DOHH2 (cell line): ENCODE measurements around the gene NOXA1.

Source experiments
- H3F3A ChIP-seq: fragments of 200-600 bp; sonication (generic), shearing (Covaris generic); 2 replicates; pipeline ENCODE4 v1.6.0; 2016; ENCODE audit warnings: antibody characterized with exemption, mild to moderate bottlenecking; ENCODE audit not compliant: control insufficient read depth, insufficient read depth
- H3K27ac ChIP-seq: fragments of 200-600 bp; sonication (generic); 2 replicates; pipeline ENCODE4 v1.5.1; 2014; ENCODE audit warnings: low read depth, mild to moderate bottlenecking, low read length, moderate library complexity
- H3K27me3 ChIP-seq: fragments of 200-600 bp; sonication (generic); 2 replicates; pipeline ENCODE4 v1.6.1; 2014; ENCODE audit warnings: mild to moderate bottlenecking, low read length, mixed read lengths; ENCODE audit not compliant: control insufficient read depth
- H3K36me3 ChIP-seq: fragments of 200-600 bp; sonication (generic); 2 replicates; pipeline ENCODE4 v1.6.1; 2014; ENCODE audit warnings: mild to moderate bottlenecking, low read length, moderate library complexity, mixed read lengths; ENCODE audit not compliant: control insufficient read depth
- H3K4me1 ChIP-seq: fragments of 200-600 bp; sonication (generic); 2 replicates; pipeline ENCODE4 v1.6.1; 2014; ENCODE audit warnings: mild to moderate bottlenecking, low read length, mixed read lengths; ENCODE audit not compliant: control insufficient read depth
- H3K4me2 ChIP-seq: fragments of 200-600 bp; sonication (generic); 2 replicates; pipeline ENCODE4 v1.6.0; 2014; ENCODE audit warnings: mild to moderate bottlenecking, low read length, moderate library complexity
- H3K4me3 ChIP-seq: fragments of 200-600 bp; sonication (generic); 2 replicates; pipeline ENCODE4 v1.5.1; 2014; ENCODE audit warnings: mild to moderate bottlenecking, low read length, mixed read lengths
- H3K79me2 ChIP-seq: fragments of 200-600 bp; sonication (generic); 2 replicates; pipeline ENCODE4 v1.6.1; 2014; ENCODE audit warnings: mild to moderate bottlenecking, low read length, mixed read lengths; ENCODE audit not compliant: control insufficient read depth
- H3K9me2 ChIP-seq: fragments of 200-600 bp; sonication (generic); replicated peaks from 2 replicates; pipeline ENCODE4 v1.6.1; 2014; ENCODE audit warnings: mild to moderate bottlenecking, low read length, mixed read lengths; ENCODE audit not compliant: control insufficient read depth
- H3K9me3 ChIP-seq: fragments of 200-600 bp; sonication (generic); 2 replicates; pipeline ENCODE4 v1.6.1; 2014; ENCODE audit warnings: antibody characterized with exemption, low read length, mixed read lengths; ENCODE audit not compliant: control insufficient read depth, insufficient read depth
- H4K20me1 ChIP-seq: fragments of 200-600 bp; sonication (generic); 2 replicates; pipeline ENCODE4 v1.6.0; 2014; ENCODE audit warnings: low read depth, mild to moderate bottlenecking, antibody characterized with exemption, low read length, moderate library complexity; ENCODE audit not compliant: control insufficient read depth, insufficient read depth
- CTCF ChIP-seq: fragments of 200-600 bp; sonication (generic); IDR thresholded peaks from one replicate; pipeline ENCODE4 v1.5.1; 2014; ENCODE audit warnings: antibody characterized with exemption, mild to moderate bottlenecking, low read depth, low read length; ENCODE audit not compliant: poor library complexity, severe bottlenecking
- EZH2phosphoT487 ChIP-seq: fragments of 200-600 bp; sonication (generic); IDR thresholded peaks from 2 replicates; pipeline ENCODE4 v1.6.1; 2017; ENCODE audit warnings: borderline replicate concordance, mild to moderate bottlenecking, antibody characterized with exemption, low read length, moderate library complexity, mixed read lengths

Gene NOXA1

GRCh38 chr9:137435980-137436760 is 13.0 kb downstream of the NOXA1 start:
- Histone ChIP-seq H3K27me3 (no peaks in the 10 kb centered on the region), H3K27ac (no peak overlapping the region), H3K36me3 (no peaks in the 10 kb centered on the region; the same call in 1 of the 2 replicates), H3K9me2 (no peaks in the 10 kb centered on the region), H4K20me1 (no peaks in the 10 kb centered on the region), H3K4me2 (no peak overlapping the region), H3K4me3 (no peak overlapping the region), H3K79me2 (no peaks in the 10 kb centered on the region), H3F3A (no peaks in the 10 kb centered on the region; the same call in 1 of the 2 replicates), H3K4me1 (peaks cover 20% of the 10 kb centered on the region), H3K9me3 (no peaks in the 10 kb centered on the region)
- no peak for TF ChIP-seq EZH2phosphoT487
- no peak for TF ChIP-seq CTCF

GRCh38 chr9:137436761-137437600 is 13.8 kb downstream of the NOXA1 start:
- Histone ChIP-seq H3K9me2 (no peaks in the 10 kb centered on the region), H3K27me3 (0 out of 2 replicates have a peak, but pooled peaks cover 4% of the 10 kb centered on the region), H3K36me3 (no peaks in the 10 kb centered on the region), H3K9me3 (no peaks in the 10 kb centered on the region), H3K4me3 (no peak overlapping the region), H3K27ac (no peak overlapping the region), H3K79me2 (no peaks in the 10 kb centered on the region), H3F3A (peaks cover 2% of the 10 kb centered on the region), H3K4me2 (no peak overlapping the region), H4K20me1 (no peaks in the 10 kb centered on the region), H3K4me1 (peaks cover 17% of the 10 kb centered on the region)
- TF ChIP-seq CTCF, result no peak
- no peak for TF ChIP-seq EZH2phosphoT487

- H3K79me2 ChIP-seq, result no peaks in the 10 kb centered on the region
- no peaks in the 10 kb centered on the region for H3K9me3 ChIP-seq
- H3K4me1 ChIP-seq, result peaks cover 16% of the 10 kb centered on the region
- H4K20me1 ChIP-seq, result no peaks in the 10 kb centered on the region
- 0 out of 2 replicates have a peak, but pooled peaks cover 4% of the 10 kb centered on the region for H3K27me3 ChIP-seq
- no peaks in the 10 kb centered on the region for H3K36me3 ChIP-seq
- no peaks in the 10 kb centered on the region for H3K9me2 ChIP-seq
- H3K4me2 ChIP-seq, result no peak overlapping the region
- H3K4me3 ChIP-seq, result no peak overlapping the region
- TF ChIP-seq EZH2phosphoT487 (no peak), CTCF (no peak)
- H3F3A ChIP-seq, result peaks cover 6% of the 10 kb centered on the region
- no peak overlapping the region for H3K27ac ChIP-seq
These were observed 14.7 kb downstream of the NOXA1 start for GRCh38 chr9:137437691-137438590.
